ENCODE data around the gene THAP8. TPM values are rescaled to one million over a fixed set of nuclear protein-coding genes. Genes with fewer than 3 reads are reported as not detected.

THAP8 gene
- total RNA-seq, 1 donor from 2014 or later: 1.6 TPM

DNA sequence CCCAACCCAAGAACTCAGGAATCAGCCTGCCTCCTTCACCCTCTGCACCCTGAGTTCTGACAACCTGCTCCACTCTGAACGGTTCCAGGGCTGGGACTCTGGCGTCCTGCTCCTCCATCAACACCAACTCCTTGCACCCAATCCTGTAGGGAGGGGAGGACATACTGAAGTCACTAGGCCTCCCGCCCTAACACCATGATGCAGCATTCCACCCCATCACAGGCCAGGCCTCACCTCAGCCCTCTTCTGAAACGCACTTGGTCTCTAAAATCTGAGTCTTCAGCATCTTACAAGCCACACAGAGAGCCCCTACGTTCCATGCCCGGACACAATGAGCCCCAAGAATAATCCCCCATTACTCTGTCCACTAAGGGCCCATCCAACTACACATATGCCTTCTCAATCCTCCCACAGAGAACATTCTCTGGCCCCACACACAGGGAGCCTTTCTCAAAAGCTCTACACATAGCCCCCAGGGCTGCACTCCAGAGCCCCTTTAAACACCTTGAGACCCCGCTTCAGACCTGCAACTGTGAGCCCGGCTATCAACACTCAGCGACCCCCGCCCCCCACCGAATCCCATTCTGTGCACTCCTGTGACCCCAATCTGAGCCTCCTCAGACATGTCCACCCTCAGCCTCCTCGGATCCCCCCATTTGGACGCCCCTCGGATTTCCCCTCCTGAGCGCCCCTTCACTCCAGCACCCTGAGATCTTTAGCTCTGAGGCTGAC lies 40.6 kb downstream of the THAP8 start:
- H3K4me3 Mint-ChIP-seq: peak overlapping the region; percentile 98
- no peak for DNase-seq (ENCODE audit: low spot score)
- H3K4me1 Mint-ChIP-seq (ENCODE audit: low read depth): peaks cover 50% of the 10 kb centered on the region
- H3K9me3 Mint-ChIP-seq: no peaks in the 10 kb centered on the region
- intact Hi-C loops (cut with micrococcal nuclease): loop anchor here (1.0 to 5.0 kb wide), 9 partner anchors 18 to 296 kb away; partner anchors contain the start of genes CAPNS1, CLIP3, HCST and KMT2B
- H3K36me3 Mint-ChIP-seq (ENCODE audit: low read depth): peaks cover 1% of the 10 kb centered on the region
- no peaks in the 10 kb centered on the region for H3K27me3 Mint-ChIP-seq (ENCODE audit: insufficient read depth)
- peak overlapping the region; percentile 96 for H3K27ac Mint-ChIP-seq

DNA sequence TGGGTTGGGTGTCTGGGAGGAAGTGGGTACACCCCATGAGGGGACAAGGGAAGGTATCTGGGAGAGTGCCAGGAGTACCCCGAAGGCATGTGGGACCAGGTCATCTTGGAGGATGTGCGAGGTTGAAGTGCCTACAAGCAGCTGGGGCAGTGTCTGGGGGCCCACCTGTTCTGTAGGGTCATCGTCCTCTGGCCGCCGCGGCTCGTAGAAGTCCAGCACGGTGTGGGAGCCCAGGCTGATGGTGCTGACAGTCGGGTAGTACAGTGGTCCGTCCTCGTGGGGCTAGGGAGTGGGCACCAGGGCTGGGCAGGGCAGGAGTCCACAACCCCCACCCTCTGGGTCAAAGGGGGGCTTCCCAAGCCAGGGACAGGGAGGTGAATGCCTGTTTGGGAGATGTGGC lies 43.7 kb downstream of the THAP8 start:
- intact Hi-C loops (cut with micrococcal nuclease): loop anchor here (5.0 kb wide), 1 partner anchor 293 kb away; the partner anchor contains the start of gene KMT2B
- peaks cover 42% of the 10 kb centered on the region for H3K4me1 Mint-ChIP-seq (ENCODE audit: low read depth)
- no peaks in the 10 kb centered on the region for H3K27me3 Mint-ChIP-seq (ENCODE audit: insufficient read depth)
- H3K27ac Mint-ChIP-seq: no peak overlapping the region
- no peaks in the 10 kb centered on the region for H3K9me3 Mint-ChIP-seq
- peaks cover 2% of the 10 kb centered on the region for H3K36me3 Mint-ChIP-seq (ENCODE audit: low read depth)
- peak overlapping the region; percentile 21 for H3K4me3 Mint-ChIP-seq
- DNase-seq (ENCODE audit: low spot score): no peak

DNA sequence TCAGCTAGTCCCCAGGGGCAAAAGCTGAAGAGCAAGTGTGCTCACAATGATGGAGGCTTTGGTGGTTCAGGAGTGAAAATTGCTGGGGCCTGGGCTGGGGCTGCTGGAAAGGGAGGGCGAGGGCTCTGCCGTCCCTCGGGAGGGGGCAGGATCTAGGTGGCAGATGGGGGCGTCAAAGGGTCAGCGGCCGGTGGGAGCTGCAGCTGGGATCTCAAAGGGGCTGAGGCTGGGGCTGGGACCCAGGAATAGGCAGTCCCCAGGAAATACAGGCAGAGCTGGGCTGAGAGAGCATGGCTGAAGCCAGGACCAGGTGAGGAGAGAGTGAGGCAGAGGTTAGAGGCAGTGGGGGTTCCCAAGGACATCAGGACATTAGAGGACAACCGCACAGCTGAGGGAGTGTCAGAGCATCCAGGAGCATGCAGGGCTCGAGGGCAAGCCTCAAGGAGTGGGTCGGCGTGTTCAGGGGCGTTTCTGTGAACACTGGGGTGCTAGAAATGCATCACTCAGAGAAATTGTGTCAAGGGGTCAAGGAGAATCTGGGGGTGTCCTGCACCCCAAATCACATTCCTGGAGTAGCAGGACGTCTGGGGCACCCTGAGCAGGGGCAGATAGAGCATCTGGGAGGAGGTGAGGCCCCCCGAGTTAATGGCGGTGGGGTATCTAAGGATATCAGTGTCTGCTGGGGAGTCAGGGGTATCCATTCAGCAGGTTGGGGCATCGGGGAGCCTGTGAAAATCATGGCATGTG lies 44.3 kb downstream of the THAP8 start:
- H3K9me3 Mint-ChIP-seq: no peaks in the 10 kb centered on the region
- H3K4me3 Mint-ChIP-seq: peak overlapping the region; percentile 61
- no peak for DNase-seq (ENCODE audit: low spot score)
- H3K4me1 Mint-ChIP-seq (ENCODE audit: low read depth): peaks cover 36% of the 10 kb centered on the region
- H3K36me3 Mint-ChIP-seq (ENCODE audit: low read depth): peaks cover 6% of the 10 kb centered on the region
- H3K27ac Mint-ChIP-seq: no peak overlapping the region
- H3K27me3 Mint-ChIP-seq (ENCODE audit: insufficient read depth): no peaks in the 10 kb centered on the region
- intact Hi-C loops (cut with micrococcal nuclease): loop anchor here (5.0 kb wide), 1 partner anchor 293 kb away; the partner anchor contains the start of gene KMT2B

DNA sequence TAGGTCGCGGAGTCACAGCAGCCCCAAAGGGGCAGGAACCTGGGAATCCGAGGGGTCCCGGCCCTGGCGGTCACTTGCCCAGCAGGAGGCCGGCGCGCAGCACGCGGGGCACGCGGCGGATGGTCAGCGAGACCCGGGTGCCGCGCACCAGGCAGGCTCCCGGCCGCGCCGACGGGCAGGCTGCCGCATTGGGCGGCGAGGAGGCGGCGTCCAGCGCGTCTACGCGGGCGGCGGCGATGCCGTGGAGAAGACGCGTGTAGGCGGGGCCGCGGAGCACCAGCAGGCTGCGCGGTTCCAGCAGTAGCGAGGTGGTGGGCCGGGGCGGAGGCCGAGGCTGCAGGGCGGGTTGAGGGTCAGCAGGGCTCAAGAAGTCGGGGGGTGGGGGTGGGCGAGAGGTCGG lies 44.9 kb downstream of the THAP8 start:
- DNase-seq (ENCODE audit: low spot score): peak; percentile 51
- no peak overlapping the region for H3K27ac Mint-ChIP-seq
- peaks cover 30% of the 10 kb centered on the region for H3K4me1 Mint-ChIP-seq (ENCODE audit: low read depth)
- H3K4me3 Mint-ChIP-seq: peak overlapping the region; percentile 61
- H3K9me3 Mint-ChIP-seq: no peaks in the 10 kb centered on the region
- peaks cover 6% of the 10 kb centered on the region for H3K36me3 Mint-ChIP-seq (ENCODE audit: low read depth)
- intact Hi-C loops (cut with micrococcal nuclease): no loop called here
- H3K27me3 Mint-ChIP-seq (ENCODE audit: insufficient read depth): no peaks in the 10 kb centered on the region

DNA sequence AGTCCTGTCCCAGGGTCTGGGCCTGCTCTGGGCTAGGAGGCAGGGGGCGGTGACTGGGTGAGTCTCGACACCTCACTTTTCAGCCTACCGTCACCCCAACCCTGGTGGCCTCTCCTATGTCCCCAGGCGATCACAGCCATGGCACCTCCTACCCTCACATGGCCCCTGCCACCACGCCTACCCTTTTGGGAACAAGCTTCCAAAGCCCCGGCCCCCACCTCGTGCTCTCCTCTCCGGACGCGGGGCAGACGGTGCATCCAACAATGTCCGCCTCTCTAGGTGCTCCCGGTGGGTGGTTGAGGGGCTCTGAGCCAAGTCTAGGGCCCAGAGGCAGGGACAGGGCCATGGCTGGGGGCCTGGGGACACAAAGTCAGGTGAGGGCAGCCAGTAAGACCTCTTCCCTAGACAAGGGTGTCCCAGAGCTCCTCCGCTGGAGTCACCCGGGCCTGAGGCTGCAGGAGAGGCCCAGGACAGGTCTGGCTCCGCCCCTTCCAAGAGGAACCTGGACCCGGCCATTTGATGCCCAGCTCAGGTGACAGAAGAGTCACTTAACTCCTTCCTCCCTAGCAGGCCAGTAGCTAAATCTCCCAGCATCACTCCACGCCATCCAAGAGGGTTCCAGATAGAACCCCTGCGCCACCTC lies 45.6 kb downstream of the THAP8 start, which contains the start of gene SYNE4:
TSS of gene SYNE4 (minus strand) at position 478 of the 643 bp plus-strand sequence. CDS start at position 346, 132 bp downstream.
- H3K4me1 Mint-ChIP-seq (ENCODE audit: low read depth): peaks cover 22% of the 10 kb centered on the region
- no peak within 1 kb of the TSS for H3K27ac Mint-ChIP-seq
- H3K27me3 Mint-ChIP-seq (ENCODE audit: insufficient read depth): no peaks in the 10 kb centered on the region
- H3K36me3 Mint-ChIP-seq (ENCODE audit: low read depth): peaks cover 6% of the 10 kb centered on the region
- intact Hi-C loops (cut with micrococcal nuclease): no loop called here
- H3K4me3 Mint-ChIP-seq: peak within 1 kb of the TSS; percentile 61
- DNase-seq (ENCODE audit: low spot score): no peak
- no peaks in the 10 kb centered on the region for H3K9me3 Mint-ChIP-seq

DNA sequence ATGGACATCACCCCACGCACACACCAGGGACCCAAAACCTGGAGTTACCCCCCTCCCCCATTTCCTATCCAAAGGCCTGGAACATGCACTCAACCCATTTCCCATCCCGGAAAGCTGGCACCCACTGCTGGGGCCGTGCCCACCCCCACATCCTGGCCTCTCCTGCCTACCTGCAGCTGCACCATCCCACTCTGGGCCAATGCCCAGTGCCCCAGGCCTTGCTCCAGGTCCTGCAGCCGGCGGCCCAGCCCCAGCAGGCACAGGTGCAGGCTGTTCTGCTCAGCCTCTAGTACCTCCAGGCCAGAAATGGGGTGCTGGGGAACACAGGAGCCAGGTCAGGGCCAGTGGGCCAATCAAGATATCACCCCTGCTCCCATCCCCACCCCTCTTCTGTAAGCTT lies 47.1 kb downstream of the THAP8 start:
- DNase-seq (ENCODE audit: low spot score): no peak
- Mint-ChIP-seq H3K4me1 (ENCODE audit: low read depth) (peaks cover 13% of the 10 kb centered on the region), H3K9me3 (no peaks in the 10 kb centered on the region), H3K27ac (no peak overlapping the region), H3K27me3 (ENCODE audit: insufficient read depth) (no peaks in the 10 kb centered on the region), H3K36me3 (ENCODE audit: low read depth) (peaks cover 10% of the 10 kb centered on the region), H3K4me3 (no peak overlapping the region)
- intact Hi-C loops (cut with micrococcal nuclease): no loop called here

DNA sequence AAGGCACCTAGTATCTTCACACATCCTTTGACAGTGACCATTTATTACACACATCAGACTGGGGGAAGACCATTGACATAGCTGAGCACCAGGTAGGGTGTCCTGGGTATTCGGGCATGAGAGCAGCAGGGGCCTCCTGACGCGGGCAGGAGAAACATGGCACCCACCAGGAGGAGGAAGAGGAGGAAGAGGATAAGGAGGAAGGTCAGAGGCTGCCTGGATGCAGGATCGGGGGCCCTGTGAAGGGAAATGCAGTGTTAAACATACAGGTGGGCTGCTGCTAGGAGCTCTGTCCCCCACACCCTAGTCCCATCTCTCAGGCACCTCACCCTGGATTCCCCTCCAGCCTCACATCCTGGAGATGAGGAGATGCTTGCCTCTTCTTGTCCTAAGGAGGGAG lies 50.8 kb downstream of the THAP8 start:
- Mint-ChIP-seq H3K4me1 (ENCODE audit: low read depth) (peaks cover 6% of the 10 kb centered on the region), H3K27me3 (ENCODE audit: insufficient read depth) (no peaks in the 10 kb centered on the region), H3K27ac (no peak overlapping the region), H3K36me3 (ENCODE audit: low read depth) (peaks cover 11% of the 10 kb centered on the region), H3K4me3 (no peak overlapping the region), H3K9me3 (no peaks in the 10 kb centered on the region)
- no peak for DNase-seq (ENCODE audit: low spot score)
- intact Hi-C loops (cut with micrococcal nuclease): no loop called here

DNA sequence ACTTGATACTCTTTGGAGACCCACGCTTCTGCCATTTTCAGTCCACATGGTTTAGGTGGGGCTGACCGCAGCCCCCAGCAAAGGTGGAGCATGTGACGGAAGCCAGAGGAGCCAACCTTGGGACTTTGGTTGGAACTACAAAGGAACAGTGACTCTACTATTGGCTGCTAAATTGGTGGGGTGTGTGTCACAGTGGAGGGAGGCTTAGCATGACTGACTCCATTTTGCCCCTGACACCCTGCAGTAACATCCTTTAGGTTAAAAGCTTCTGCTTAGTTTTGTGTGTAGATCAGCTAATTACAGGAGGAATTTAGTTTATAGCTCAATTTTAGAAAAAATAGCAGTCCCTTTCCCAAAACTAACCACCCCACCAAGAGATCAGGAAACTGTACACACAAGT lies 52.5 kb downstream of the THAP8 start:
- Mint-ChIP-seq H3K27ac (no peak overlapping the region), H3K9me3 (no peaks in the 10 kb centered on the region), H3K36me3 (ENCODE audit: low read depth) (peaks cover 18% of the 10 kb centered on the region), H3K27me3 (ENCODE audit: insufficient read depth) (no peaks in the 10 kb centered on the region), H3K4me3 (no peak overlapping the region), H3K4me1 (ENCODE audit: low read depth) (peaks cover 9% of the 10 kb centered on the region)
- intact Hi-C loops (cut with micrococcal nuclease): no loop called here
- no peak for DNase-seq (ENCODE audit: low spot score)

DNA sequence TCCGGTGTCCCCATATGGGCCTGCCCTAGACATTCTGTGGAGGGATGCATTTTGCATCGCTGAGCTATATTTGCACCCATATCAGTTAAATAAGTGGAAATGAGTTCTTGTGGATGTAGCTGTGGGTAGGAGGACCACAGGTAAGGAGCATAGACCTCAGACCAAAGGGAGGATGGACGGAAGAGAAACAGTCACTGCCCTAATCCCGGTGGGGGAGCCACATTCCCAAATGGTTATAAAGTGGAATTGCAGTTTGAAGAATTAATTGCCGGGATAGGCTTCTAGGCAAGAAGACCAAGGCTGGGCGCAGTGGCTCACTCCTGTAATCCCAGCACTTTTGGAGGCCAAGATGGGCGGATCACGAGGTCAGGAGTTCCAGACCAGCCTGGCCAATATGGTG lies 57.3 kb downstream of the THAP8 start:
- Mint-ChIP-seq H3K36me3 (ENCODE audit: low read depth) (peaks cover 14% of the 10 kb centered on the region), H3K4me1 (ENCODE audit: low read depth) (peaks cover 24% of the 10 kb centered on the region), H3K27me3 (ENCODE audit: insufficient read depth) (no peaks in the 10 kb centered on the region), H3K9me3 (no peaks in the 10 kb centered on the region), H3K27ac (no peak overlapping the region), H3K4me3 (peak overlapping the region; percentile 94)
- DNase-seq (ENCODE audit: low spot score): no peak
- intact Hi-C loops (cut with micrococcal nuclease): loop anchor here (5.0 kb wide), 1 partner anchor 131 kb away; no protein-coding TSS in a partner anchor

DNA sequence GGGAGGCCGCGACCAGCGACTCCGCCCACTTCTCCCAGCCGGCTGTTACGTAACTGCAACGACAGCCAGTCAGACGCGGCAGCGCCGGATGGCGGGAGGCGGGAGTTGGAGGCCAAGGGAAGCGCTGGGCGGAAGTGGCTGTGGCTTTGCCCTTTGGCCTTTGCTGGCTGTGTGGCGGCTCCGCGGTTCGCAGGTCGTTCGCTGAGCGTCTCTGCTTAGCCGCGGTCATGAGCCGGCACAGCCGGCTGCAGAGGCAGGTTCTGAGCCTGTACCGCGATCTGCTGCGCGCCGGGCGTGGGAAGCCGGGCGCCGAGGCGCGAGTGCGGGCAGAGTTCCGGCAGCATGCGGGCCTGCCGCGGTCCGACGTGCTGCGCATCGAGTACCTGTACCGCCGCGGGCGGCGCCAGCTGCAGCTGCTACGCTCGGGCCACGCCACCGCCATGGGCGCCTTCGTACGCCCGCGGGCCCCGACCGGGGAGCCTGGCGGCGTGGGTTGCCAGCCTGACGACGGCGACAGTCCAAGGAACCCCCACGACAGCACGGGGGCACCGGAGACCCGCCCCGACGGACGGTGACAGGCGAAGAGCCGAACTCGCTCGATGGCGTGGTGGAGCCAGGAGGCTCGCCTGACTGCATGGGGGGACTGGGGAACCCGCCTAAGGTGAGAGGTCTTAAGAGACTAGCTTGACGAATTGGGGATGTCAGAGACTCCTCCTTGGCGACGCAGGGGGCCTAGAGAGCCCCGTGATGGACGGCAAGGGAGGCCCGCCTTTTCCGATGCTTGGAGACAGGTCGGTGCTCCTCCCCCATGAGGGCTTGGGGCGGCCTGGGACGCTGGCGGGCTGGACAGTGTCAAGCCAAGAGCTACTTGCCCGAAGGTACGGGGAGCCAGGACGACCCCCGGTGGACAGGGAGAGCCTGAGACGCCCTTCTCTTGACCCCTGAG lies 58.8 kb downstream of the THAP8 start, which contains the start of gene SDHAF1:
TSS of gene SDHAF1 (plus strand) at position 141 of the 946 bp plus-strand sequence. CDS start at position 228, 87 bp downstream.
- Mint-ChIP-seq H3K4me3 (peak within 1 kb of the TSS; percentile 94), H3K36me3 (ENCODE audit: low read depth) (peaks cover 14% of the 10 kb centered on the region), H3K27ac (peak within 1 kb of the TSS; percentile 92), H3K4me1 (ENCODE audit: low read depth) (peaks cover 24% of the 10 kb centered on the region), H3K9me3 (no peaks in the 10 kb centered on the region), H3K27me3 (ENCODE audit: insufficient read depth) (peaks cover 3% of the 10 kb centered on the region)
- peak; percentile 93 for DNase-seq (ENCODE audit: low spot score)
- intact Hi-C loops (cut with micrococcal nuclease): loop anchor here (1.0 to 5.0 kb wide), 7 partner anchors 8 to 293 kb away; partner anchors contain the start of genes ALKBH6, HCST, THAP8 and WDR62

DNA sequence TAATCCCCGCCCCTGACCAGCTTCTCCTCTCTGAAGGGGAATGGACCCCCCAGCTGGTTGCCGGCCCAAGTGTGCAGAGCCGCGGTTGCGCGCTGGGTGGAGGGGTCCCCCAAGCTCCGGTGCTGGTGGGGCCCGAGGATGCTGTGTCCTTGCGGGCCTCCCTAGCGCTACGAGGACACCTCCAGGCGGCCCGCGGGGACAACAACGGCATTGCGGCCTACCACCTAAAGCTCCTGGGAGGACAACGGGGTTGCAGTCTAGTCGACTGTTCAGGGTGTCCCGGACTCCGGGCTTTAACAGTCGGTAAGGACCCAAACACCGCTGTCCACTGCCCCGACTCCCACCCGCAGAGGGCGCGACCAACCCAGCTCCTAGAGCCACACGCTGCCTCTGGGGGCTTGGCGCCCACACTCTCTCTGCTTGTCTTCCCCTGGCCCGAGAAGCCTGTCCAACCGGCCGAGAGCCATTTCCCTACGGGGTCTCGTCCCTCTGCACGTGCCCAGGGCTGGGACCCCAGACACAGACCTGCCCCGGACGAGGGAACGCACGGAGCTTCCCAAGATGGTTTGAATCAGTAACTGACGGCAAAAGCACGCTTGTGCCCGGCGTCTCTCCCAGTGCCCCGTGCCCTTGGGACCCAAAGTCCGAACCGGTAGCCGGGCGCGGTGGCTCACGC lies 60.0 kb downstream of the THAP8 start:
- DNase-seq (ENCODE audit: low spot score): no peak
- intact Hi-C loops (cut with micrococcal nuclease): loop anchor here (2.0 kb wide), 1 partner anchor 91 kb away; the partner anchor contains the start of gene HCST
- peaks cover 12% of the 10 kb centered on the region for H3K36me3 Mint-ChIP-seq (ENCODE audit: low read depth)
- peaks cover 3% of the 10 kb centered on the region for H3K27me3 Mint-ChIP-seq (ENCODE audit: insufficient read depth)
- peaks cover 19% of the 10 kb centered on the region for H3K4me1 Mint-ChIP-seq (ENCODE audit: low read depth)
- no peak overlapping the region for H3K27ac Mint-ChIP-seq
- no peaks in the 10 kb centered on the region for H3K9me3 Mint-ChIP-seq
- peak overlapping the region; percentile 75 for H3K4me3 Mint-ChIP-seq

All from activated T-helper 1 cell treated with anti-CD3 and anti-CD28 coated beads, Interleukin-12 subunit alpha, Interleukin-12 subunit beta, Interleukin-2, Interleukin-4 antibody, amounts not matched to agents 30 ng/mL and 10 ng/mL and 1 ng/mL, durations not matched to agents 14 hours and 24 hours and 36 hours (primary cell).